WI38 (cell line): ENCODE data around the gene ZNF385C.
A peak's percentile ranks its signal among the peaks of the same experiment; 100 is the strongest.

Experiments
- H3K4me3 ChIP-seq: 2 replicates; pipeline ENCODE4 v1.5.1; 2011; ENCODE audit warnings: low read depth, mild to moderate bottlenecking, control low read depth, low read length
- TF ChIP-seq, protein P1 (sequence below): IDR thresholded peaks from 2 replicates; pipeline ENCODE4 v1.5.1; 2012; ENCODE audit warnings: low read depth, mild to moderate bottlenecking, control low read depth, low read length

ZNF385C gene

GRCh38 chr17:42027590-42027889 lies 70.7 kb downstream of the ZNF385C start:
- TF ChIP-seq, protein P1, sequence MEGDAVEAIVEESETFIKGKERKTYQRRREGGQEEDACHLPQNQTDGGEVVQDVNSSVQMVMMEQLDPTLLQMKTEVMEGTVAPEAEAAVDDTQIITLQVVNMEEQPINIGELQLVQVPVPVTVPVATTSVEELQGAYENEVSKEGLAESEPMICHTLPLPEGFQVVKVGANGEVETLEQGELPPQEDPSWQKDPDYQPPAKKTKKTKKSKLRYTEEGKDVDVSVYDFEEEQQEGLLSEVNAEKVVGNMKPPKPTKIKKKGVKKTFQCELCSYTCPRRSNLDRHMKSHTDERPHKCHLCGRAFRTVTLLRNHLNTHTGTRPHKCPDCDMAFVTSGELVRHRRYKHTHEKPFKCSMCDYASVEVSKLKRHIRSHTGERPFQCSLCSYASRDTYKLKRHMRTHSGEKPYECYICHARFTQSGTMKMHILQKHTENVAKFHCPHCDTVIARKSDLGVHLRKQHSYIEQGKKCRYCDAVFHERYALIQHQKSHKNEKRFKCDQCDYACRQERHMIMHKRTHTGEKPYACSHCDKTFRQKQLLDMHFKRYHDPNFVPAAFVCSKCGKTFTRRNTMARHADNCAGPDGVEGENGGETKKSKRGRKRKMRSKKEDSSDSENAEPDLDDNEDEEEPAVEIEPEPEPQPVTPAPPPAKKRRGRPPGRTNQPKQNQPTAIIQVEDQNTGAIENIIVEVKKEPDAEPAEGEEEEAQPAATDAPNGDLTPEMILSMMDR, result no peak
- no peak overlapping the region for H3K4me3 ChIP-seq

DNA sequence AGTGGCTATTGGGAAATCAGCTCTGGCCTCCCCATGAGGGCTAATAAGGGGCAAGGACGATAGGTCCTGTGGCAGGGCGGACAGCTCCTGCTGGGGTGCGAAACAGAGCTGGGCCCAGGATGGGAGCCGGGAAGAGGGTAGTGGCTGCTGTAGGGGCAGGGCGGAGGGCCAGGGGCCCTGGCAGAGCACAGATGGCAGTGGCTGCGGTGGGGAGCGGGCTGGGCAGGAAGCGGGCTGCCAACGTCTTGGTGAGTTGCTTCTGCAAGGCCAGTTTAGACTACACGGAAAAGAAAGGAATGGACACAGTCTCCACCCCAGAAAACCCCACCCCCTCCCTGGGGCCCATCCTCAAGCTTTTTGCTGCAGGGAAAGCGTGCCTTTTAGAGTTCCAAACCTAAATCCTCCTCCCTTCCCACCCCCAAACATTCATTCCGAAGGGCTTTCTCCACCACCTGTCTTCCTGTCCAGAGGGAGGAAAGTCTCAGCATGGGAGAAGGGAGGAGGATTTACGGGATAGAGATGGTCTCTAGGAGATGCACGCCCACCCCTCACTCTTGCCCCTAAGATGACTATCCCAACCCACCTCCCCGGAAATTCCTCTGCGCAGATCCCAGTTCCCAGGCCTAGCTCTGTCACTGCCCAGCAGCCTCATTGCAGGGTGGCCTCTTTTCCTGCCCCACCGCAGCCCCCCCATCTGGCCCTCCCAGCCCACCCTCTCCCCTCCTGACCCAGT lies 71.2 kb downstream of the ZNF385C start:
- TF ChIP-seq, protein P1, result no peak
- no peak overlapping the region for H3K4me3 ChIP-seq

- no peak overlapping the region for H3K4me3 ChIP-seq
Measured at GRCh38 chr17:42025936-42026335, 72.3 kb downstream of the ZNF385C start.

DNA sequence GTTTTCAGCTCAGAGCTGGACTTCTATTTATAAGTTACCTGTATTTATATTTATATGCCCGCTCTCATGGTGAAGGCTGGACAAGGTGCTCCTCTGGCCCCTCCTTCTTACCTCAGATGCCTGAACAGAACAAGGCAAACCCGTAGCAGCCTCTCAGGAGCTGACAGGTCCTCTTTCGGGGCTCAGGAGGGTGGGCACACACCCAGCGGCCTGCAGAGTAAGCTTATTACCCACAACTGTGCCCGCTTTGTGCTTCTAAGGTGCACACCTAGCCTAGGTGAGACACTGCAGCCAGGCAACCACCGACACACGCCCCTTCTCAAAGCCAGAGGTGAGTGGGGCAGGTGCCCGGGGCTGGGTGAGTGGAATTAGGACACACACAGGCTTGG lies 73.1 kb downstream of the ZNF385C start:
- no peak overlapping the region for H3K4me3 ChIP-seq
- TF ChIP-seq, protein P1, result no peak

More at GRCh38 chr17:42025936-42026335, 72.3 kb downstream of the ZNF385C start:
- TF ChIP-seq, protein P1, result no peak

- no peak overlapping the region for H3K4me3 ChIP-seq
- TF ChIP-seq, protein P1, result no peak
Measured at GRCh38 chr17:42023524-42024349, 74.5 kb downstream of the ZNF385C start.

GRCh38 chr17:42020845-42021244 lies 77.4 kb downstream of the ZNF385C start:
- peak overlapping the region; percentile 89 for H3K4me3 ChIP-seq

GRCh38 chr17:42019509-42020404 lies 78.5 kb downstream of the ZNF385C start, which contains the start of gene NKIRAS2:
Gene NKIRAS2 (plus strand): TSS chr17:42020090. CDS start chr17:42021578, 1,488 bp downstream.
- peak within 1 kb of the TSS; percentile 89 for H3K4me3 ChIP-seq
- TF ChIP-seq, protein P1, result peak; percentile 83
